GM06990 (cell line): ENCODE data around the gene USP10.

Source experiments
- DNase-seq: peaks from one replicate; pipeline ENCODE4 v3.0.0-alpha.2; 2011; ENCODE audit not compliant: insufficient read length; ENCODE audit errors: extremely low read depth
- H3K27me3 ChIP-seq: replicated peaks from 2 replicates; pipeline ENCODE4 v1.6.0; 2011; ENCODE audit warnings: low read length; ENCODE audit not compliant: control insufficient read depth, insufficient read depth
- H3K36me3 ChIP-seq: 2 replicates; pipeline ENCODE4 v1.5.1; 2011; ENCODE audit warnings: low read length; ENCODE audit not compliant: control insufficient read depth, insufficient read depth
- H3K4me3 ChIP-seq: replicated peaks from 2 replicates; pipeline ENCODE4 v1.5.1; 2011; ENCODE audit warnings: low read depth, mild to moderate bottlenecking, control low read depth, low read length
- TF ChIP-seq, protein P1 (sequence below): IDR thresholded peaks from 2 replicates; pipeline ENCODE4 v1.5.1; 2011; ENCODE audit warnings: low read length, control low read depth, mild to moderate bottlenecking, inconsistent platforms; ENCODE audit not compliant: insufficient read depth, poor library complexity, severe bottlenecking

Gene USP10

GRCh38 chr16:84780063-84780462 lies 80.3 kb downstream of the USP10 start:
- H3K27me3 ChIP-seq, result no peaks in the 10 kb centered on the region
- peaks cover 23% of the 10 kb centered on the region for H3K36me3 ChIP-seq
- TF ChIP-seq, protein P1, sequence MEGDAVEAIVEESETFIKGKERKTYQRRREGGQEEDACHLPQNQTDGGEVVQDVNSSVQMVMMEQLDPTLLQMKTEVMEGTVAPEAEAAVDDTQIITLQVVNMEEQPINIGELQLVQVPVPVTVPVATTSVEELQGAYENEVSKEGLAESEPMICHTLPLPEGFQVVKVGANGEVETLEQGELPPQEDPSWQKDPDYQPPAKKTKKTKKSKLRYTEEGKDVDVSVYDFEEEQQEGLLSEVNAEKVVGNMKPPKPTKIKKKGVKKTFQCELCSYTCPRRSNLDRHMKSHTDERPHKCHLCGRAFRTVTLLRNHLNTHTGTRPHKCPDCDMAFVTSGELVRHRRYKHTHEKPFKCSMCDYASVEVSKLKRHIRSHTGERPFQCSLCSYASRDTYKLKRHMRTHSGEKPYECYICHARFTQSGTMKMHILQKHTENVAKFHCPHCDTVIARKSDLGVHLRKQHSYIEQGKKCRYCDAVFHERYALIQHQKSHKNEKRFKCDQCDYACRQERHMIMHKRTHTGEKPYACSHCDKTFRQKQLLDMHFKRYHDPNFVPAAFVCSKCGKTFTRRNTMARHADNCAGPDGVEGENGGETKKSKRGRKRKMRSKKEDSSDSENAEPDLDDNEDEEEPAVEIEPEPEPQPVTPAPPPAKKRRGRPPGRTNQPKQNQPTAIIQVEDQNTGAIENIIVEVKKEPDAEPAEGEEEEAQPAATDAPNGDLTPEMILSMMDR, result no peak
- no peak overlapping the region for H3K4me3 ChIP-seq
- no peak for DNase-seq

DNA sequence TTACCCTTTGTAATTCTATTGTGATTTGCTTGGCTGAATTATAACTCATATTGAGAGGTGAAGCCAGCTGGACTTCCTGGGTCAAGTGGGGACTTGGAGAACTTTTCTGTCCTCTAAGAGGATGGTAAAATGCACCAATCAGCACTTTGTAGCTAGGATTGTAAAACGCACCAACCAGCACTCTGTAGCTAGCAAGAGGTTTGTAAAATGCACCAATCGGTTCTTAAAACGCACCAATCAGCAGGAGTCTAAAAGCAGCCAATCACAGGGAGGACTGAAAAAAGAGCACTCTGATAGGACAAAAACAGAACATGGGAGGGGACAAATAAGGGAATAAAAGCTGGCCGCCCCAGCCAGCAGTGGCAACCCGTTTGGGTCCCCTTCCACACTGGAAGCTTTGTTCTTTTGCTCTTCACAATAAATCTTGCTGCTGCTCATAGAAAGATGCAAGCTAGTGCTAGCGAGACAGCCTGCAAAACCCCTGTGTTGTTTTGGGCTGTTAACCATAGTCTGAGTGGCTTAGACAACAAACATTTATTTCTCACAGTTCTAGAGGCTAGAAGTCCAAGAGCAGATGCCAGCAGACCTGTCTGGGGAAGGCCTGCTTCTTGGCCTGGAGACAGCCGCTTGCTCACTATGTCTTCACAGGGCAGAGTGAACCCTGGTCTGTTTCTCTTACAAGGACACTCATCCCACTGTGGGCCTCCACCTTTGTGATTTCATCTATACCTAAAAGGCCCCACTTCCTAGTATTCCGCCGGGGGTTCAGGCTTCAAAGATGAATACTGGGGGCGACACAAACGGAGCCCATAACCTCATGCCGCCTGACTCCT lies 81.0 kb downstream of the USP10 start:
- no peak for DNase-seq
- no peaks in the 10 kb centered on the region for H3K27me3 ChIP-seq
- TF ChIP-seq, protein P1, result no peak
- no peak overlapping the region for H3K4me3 ChIP-seq
- peaks cover 19% of the 10 kb centered on the region for H3K36me3 ChIP-seq

GRCh38 chr16:84782846-84783245 lies 83.0 kb downstream of the USP10 start:
- TF ChIP-seq, protein P1, result no peak
- DNase-seq, result no peak

GRCh38 chr16:84785843-84786581 lies 86.2 kb downstream of the USP10 start:
- H3K27me3 ChIP-seq, result no peaks in the 10 kb centered on the region
- TF ChIP-seq, protein P1, result no peak
- no peak for DNase-seq
- H3K36me3 ChIP-seq, result no peaks in the 10 kb centered on the region; the same call in 1 of the 2 replicates
- no peak overlapping the region for H3K4me3 ChIP-seq

More at GRCh38 chr16:84782846-84783245, 83.0 kb downstream of the USP10 start:
- Histone ChIP-seq H3K36me3 (peaks cover 8% of the 10 kb centered on the region), H3K4me3 (no peak overlapping the region), H3K27me3 (no peaks in the 10 kb centered on the region)

GRCh38 chr16:84786605-84787262 lies 86.9 kb downstream of the USP10 start:
- TF ChIP-seq, protein P1, result no peak
- Histone ChIP-seq H3K27me3 (no peaks in the 10 kb centered on the region), H3K4me3 (no peak overlapping the region), H3K36me3 (no peaks in the 10 kb centered on the region; the same call in 1 of the 2 replicates)
- DNase-seq, result no peak
